GM19324 (cell line): ENCODE measurements around the gene FGR.
"Not testable (repeated sequence)": the region's sequence is repeated elsewhere in the genome, so short reads cannot be mapped to it uniquely, and the experiment has no call there.

ENCODE experiments used
- ATAC-seq: cut with Tn5 transposase; IDR thresholded peaks from one replicate; pipeline ENCODE4 v1.9.1; 2021; ENCODE audit warnings: mild to moderate bottlenecking, moderate library complexity; ENCODE audit not compliant: unreplicated experiment, low FRiP score

Gene FGR

DNA sequence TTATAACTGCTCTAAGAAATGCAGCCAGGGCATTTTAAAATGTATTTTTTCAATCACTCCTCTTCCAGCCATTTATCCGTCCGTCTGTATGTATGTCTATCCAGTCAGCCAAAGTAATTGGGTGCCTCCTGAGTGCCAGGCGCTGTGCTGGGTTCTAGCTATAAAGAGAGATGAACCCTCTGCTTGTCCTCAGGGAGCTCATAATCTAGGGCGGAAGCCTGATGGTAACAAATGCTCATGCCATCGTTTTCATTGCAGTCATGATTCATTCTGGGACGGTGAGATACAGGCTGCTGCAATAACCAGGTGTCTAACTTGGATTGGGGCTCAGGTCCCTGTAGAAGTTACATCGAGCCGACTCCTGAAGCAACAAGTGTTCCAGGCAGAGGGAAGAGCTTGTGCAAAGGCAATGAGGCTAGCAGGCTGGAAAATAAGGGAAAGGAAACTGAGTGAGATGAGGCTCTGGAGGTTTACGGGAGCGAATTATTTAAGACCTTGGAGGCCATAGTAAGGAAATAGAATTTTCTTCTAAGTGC, 25.4 kb upstream of the FGR start:
- no peak for ATAC-seq

DNA sequence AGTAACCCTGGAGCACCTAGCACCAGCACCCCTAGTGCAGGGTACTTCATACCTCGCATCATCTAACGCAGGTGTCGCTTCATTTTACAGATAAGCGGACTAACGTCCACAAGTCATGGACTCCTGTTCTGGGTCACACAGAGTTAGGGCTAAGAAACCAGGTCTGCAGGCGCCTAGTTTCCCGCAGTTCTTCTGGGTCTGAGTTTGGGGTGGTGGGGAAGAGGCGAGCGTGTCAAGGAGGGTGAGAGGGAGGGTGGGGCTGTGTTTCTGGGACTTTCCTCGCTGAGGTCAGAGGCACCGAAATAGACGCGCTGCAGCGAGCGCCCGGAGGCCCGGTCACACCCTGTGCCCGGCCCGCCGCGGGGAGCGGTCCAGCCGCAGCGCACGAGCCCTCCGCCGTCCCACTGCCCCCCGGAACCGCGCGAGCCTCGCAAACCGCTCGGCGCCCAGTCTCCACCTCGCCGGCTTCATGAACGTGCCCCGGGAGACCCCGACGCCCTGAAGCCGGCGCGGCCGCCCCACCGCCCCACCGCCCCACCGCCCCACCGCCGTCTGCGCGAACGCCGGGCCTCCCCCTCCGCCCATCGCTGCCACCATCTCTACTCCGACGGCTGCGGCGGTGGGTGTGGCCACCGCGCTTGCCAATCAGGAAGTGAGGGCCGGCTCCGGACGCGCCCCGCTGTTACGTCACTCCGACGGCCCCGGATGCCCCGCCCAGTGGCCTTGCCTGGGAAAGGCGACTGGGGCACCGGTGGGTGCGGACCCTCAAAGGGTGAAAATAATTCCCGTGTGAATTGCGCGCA, 24.7 kb upstream of the FGR start:
- ATAC-seq: peak; percentile 78

DNA sequence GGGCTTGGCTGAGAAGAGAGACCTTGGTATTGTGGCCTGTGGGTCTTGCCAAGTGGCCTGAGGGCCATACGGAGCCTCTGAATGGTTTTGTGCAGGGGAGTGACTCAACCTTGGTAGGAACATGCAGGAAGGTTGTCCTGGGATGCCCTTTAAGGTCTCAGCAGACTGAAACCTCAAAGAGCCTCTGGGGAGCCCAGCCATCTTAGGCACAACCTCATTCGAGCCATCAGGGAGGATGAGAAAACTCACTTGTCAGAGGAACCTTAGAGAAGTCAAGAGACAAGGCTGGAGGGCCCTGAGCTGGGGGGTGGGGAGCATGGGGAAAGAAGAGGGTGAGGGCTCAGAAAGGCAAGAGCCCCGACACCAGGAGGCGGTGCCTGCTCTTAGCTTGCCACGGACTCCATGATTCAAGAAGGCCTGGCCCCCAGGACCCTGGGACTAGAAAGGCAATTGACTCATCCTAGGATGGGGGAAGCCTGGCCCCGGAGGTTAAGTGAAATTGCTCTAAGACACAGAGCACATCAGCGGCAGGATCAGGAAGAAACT, 24.0 kb upstream of the FGR start:
- ATAC-seq: peak; percentile 3

DNA sequence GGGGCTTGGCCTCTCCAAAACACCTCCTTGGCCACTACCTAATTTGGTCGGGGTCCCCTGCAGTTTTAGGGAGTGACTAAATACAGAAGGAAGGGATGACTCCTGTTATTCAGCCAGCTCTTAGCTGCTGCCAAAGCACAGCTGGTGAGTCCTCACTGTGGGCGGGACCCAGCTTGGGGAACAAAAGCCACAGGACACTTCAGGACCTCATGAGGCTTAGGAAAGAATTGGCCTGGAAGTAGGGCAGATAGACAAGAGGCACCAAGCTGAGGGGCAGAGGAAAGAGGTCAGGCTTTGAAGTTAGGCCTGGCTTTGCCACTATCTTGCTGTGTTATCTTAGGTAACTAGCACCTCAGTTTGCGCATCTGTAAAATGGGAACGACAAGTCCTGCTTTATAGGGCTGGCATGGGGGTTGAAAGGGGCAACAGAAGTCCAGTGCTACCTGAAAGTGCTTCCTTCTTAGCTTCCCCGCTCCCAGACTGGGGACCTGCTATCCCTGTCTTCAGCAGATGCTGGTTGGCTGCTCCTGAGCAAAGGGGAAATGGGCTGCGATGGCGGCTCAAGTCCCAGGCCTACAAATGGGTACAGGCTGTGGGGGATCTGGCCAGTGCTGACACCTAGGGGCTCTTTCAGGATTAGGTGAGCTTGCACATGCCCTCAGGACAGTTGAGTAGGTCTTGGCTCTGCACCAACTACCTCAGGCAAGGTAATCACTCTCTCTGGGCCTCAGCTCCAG, 21.3 kb upstream of the FGR start:
- ATAC-seq: no peak

DNA sequence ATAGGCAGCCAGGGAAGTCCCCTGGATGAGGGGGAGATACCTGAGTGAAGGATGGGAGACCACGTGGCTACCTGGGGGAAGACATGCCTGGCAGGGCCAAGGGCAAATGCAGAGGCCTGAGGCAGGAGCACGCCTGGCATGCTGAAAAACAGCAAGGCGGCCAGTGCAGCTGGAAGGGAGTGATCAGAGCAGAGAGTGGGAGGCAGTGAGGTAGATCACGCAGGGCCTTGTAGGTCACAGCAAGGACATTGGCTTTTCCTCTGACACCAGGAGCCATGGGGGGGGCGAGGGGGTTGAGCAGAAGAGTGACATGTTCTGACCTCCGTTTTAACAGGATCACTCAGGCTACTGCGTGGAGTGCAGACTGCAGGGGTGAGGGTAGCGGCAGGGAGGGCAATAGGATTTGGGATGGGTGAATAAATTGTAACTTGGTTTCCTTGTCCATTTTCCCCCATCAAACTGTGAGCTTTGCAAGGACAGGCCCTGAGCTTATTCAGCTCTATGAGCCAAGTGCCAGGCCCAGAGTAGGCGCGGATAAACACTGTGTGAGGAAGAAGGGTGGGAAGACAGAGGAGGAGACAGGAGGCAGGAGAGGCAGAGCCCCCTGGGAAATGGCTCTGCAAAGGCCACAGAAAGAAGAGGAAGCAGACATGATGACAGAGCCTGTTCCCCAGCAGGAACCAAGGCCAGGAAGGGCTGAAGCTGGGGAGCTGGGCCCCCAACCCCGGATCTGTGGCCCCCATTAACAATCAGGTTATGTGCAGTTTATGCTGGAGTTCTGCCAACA, 20.4 kb upstream of the FGR start:
- no peak for ATAC-seq

DNA sequence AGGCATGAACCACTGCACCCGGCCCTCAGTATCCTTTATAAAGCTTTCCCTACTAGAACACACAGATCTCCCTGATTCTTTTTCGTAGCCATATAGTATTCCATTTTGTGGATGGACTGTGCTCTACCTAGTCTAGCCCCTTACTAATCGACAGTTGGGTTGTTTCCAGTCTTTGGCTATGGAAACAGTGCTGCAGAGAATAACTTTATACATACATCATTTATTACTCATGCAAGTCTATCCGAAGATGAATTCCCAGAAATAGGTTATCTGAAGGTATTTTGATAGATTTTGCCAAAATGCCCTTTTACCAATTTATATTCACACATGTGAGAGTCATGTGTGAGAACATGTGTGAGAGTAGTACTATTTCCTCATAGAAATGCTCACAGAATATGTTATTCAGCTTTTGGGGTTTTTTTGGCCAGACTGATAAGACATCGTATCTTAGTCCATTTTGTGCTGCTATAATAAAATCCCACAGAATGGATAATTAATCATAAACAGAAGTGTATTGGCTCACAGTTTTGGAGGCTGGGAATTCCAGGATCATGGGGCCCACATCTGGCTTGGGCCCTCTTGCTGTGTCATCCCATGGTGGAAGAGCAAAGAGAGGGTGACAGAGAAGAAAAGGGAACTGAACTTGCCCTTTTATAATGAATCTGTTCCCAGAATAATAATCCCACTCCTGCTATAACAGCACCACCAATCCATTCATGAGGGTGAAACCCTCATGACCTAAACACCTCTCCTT, 17.3 kb upstream of the FGR start:
- ATAC-seq: no peak

DNA sequence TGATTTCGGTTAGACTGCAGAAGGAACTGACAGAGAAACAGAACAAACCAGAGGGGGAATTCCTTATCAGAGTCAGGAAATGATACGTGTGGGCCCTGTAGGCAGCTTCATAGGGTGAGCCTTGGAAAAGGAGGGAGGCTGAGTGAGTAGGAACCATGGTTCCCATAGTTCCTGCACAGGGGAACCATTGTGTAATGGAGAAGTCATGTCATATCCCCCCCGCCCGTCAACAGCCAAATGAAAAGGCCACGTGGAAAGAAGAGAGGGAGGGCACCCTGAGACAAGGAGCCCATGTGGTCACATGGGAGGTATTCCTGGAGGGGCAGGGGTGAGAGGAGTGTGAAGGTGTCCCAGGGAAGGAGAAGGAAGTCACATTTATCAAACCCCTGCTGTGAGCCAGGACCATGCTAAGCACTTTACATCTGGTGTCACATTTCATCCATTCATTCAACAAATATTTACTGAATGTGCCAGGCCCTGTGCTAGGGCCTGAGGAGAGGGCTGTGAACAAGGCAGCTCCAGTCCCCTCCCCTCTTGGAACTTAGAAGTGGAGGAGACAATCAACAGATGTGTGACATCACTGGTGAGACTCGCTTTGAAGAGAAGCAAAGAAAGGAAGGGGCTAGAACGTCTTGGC, 15.7 kb upstream of the FGR start:
- no peak for ATAC-seq

DNA sequence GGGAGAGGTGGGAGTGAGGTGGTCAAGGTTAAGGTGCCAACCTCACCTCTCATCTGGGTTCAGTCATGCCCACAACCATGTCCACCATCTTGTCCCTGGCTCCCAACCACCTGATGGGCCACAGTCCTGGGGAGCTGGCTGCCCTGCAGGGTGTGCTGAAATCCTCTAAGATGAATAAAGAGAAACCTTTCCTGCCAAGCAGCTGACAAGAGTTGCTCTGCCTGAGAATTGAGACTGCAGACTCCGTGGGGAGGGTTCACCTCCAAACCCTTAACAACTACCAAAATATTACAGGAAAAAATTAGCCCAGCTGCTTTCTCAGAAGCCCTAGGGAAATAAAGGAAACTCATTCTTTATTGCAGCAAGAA, 15.2 kb upstream of the FGR start:
- no peak for ATAC-seq

DNA sequence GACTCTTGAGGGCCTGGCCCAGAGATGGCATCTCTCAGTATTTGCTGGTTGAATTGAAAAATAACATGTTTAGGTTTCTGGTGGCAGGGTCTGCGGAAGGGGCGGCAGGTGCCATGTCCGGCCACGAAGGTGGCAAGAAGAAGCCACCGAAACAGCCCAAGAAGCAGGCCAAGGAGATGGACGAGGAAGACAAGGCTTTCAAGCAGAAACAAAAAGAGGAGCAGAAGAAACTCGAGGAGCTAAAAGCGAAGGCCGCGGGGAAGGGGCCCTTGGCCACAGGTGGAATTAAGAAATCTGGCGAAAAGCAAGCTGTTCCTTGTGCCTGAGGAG, 14.3 kb upstream of the FGR start:
- ATAC-seq: no peak

DNA sequence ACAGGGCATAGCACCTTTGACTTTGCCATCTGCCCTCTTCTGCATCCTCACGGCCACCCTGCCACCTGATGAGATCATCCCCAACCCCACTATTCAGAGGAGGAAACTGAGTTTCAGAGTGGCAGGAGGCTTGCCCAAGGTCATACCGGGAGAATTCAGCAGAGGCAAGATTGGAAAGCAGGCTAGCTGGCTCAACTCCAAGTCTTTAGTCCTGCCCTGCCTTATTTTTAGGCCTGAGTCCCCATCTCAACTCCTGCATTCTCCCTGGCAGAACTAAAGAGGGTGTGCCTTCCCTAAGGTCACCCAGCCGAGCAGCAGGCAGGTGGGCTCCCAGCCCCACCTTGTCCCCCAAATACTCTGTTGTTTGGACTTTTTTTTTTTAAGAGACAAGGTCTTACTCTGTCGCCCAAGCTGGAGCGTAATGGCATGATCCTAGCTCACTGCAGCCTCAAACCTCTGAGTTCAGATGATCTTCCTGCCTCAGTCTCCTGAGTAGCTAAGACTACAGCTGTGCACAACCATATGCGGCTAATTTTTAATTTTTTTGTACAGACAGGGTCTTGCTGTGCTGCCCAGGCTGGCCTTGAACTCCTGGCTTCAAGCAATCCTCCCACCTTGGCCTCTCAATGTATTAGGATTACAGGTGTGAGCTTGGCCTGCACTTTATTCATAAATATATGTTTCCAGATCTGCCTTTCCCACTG, 13.8 kb upstream of the FGR start:
- ATAC-seq: no peak

DNA sequence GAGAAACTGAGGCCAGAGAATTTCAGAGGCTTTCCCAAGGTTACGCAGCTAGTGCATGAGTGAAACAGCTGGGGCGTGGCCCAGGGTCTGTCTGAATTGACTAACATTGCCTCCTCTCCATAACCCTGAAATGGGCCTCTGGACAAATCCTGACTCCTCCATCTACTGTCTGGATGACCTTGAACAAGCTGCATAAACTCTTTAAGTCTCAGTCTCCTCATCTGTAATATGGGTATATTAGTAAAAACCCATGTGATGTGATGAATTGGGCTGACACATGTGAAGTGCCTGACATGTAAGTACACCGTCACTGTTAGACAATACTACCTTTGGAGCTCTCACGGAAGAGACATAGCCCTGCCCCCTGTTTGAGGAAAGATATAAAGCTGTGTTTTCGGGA, 12.3 kb upstream of the FGR start:
- no peak for ATAC-seq

DNA sequence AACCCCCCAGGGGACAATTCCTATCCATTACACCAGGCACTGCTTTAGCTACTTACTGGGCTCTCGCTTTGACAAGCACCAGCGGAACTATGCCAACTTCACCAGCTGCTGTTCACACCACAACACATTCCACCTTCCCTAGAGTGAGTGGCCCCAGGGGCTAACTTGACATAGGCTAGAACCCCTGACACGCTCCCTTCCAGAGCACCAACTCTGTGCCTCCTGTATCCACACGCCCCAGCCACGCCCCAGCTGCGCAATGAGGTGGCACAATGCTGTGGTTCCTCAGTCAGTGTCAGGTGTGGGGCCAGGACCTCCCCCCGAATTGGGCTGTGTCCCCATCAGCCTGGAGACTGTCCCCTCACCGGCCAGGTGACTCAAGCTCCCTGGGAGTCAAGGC, 11.7 kb upstream of the FGR start:
- ATAC-seq: no peak

DNA sequence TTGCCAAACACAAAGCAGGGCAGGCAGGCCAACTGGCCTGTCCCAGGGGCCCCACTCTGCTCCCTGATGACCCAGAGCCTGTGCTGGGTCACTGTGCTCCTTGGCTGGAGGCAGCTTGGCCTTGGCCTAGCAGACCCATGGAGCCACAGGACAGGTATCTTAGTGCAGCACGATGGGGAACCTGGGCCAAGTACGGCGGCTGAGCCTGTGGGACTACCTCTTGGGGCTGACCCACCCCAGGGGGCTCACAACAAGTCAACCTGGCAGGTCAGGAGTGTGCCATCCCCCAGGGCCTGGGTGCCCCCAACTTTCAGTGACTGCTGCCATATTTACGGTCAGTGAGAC, 10.1 kb upstream of the FGR start:
- no peak for ATAC-seq

DNA sequence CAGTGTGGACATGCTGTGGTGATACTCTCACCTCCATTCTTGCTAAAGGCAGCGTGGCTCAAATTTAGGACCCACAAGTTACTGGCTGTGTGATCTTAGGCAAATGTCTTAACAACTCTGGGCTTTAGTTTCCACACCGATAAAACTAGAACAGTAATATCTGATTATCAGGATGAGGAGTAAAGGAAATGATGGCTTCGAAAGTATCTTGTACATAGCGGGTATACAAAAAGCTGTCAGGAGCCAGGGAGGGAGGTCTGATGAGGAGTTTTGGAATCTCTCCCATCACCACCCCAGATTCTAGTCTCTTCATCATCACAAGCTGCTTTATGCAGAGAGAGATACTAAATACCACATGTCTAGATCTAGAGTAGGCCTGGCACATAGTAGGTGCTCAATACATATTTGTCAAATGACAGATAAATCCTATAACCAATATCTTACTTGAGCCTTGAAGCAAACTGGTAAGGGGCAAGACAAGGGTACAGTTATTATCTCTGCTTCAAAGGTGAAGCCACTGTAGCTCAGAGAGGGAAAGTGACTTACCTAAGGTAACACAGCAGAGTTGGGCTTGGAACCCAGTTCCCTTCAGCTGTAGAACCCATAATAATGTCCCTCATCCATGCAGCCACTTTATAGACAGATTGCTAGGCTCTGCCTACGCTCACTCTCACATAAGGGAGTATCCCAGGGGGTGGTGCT, 9.5 kb upstream of the FGR start:
- ATAC-seq: no peak

DNA sequence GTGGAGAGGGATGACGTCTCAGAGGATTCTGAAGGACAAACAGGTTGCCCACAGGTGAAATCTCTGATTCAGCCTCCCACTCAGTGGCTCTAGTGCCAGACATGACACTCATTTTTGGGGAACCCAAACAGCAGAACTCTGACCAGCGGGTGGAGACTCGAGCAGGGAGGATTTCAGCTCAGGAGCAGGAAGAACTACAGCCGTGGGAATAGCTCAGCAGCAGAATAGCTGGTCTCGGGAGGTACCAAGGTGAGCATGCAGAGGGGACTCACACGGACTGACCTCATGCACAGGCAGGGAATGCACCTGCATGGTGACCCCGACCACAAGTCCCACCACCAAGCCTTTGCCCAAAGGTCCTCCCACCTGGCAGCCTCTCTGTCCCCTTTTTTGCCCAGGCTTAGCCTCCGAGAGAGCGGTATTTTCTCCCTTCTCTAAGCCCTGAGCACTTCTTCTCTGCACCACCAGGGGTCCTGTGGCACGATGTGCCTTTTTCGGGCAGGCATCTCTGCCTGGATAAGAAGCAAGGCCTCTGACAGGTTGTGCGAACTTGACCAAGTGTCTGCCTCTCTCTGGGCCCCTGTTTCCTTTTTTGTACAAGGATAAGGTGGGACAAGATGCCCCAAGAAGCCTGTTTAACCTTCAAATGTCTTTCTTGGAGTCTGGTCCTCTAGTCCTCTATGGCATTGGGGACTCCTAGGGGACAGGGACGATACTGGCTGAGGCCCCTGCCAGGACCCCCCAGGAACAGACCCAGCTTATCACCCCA, 8.8 kb upstream of the FGR start:
- peak; percentile 44 for ATAC-seq

DNA sequence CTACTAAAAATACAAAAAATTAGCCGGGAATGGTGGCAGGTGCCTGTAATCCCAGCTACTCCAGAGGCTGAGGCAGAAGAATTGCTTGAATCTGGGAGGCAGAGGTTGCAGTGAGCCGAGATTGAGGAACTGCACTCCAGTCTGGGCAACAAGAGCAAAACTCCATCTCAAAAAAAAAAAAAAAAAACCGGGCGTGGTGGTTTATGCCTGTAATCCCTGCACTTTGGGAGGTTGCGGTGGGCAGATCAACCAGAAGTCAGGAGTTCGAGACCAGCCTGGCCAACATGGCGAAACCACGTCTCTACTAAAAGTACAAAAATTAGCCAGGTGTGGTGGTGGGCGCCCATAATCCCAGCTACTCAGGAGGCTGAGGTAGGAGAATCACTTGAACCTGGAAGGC, 5.5 kb upstream of the FGR start:
- not testable (repeated sequence) for ATAC-seq

DNA sequence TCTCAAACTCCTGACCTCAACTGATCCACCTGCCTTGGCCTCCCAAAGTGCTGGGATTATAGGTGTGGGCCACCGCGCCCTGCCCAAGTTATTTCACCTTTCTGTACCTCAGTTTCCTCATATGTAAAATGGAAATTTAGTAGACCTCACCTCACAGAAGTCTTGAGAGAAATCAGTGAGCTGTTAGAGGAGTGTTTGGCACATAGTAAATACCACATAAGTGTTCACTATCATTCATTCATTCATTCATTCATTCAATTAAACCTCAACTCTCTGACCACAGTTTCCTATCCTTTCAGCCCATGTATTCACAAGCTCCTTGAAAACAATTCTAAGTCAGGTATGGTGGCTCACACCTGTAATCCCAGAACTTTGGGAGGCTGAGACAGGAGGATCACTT, 3.8 kb upstream of the FGR start:
- no peak for ATAC-seq
